Uterus (tissue), 2 donors: Measurements from ENCODE around the gene BHLHA15.

Source experiments
- CTCF ChIP-seq, 4 experiments: fragments of 200-600 bp in 2 of 4; fragments of 450-650 bp in 2 of 4; sonication (generic) in 2 of 4; IDR thresholded peaks; one replicate each; pipeline ENCODE4 v1.5.1; 2016 to 2019; ENCODE audit warnings: antibody characterized with exemption in 4 of 4, mild to moderate bottlenecking in 2 of 4, moderate library complexity in 1 of 4
- POLR2A ChIP-seq, 2 donors: fragments of 450-650 bp; IDR thresholded peaks; one replicate each; pipeline ENCODE4 v1.6.1; 2016; ENCODE audit warnings: antibody characterized with exemption in 2 of 2, mild to moderate bottlenecking in 1 of 2, moderate library complexity in 1 of 2

DNA sequence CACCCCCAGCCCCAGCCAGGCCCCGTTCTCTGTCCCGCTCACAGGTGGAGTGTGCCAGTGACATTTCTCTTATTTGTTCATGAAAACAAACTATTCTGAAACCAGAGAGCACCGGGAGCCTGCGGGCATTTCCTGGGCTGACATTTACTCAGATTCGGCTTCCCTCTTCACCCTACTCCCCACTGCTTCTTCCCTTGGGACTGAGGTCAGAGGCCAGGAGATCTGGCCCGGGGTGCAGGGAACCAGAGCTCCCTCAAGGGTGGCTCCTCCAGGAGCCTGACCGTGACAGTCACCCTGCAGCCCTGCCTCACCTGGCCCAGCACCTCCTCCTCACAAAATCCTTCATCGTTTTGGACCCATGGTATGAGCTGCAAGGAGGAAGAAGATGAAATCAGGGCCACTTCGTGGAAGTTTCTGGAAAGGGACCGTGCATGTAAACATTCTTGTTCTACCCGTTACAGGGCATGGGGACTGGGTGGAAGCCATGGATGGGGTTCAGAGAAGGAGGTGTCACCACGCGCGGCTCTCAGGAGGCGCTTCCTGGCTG lies 12.2 kb downstream of the BHLHA15 start:
- TF ChIP-seq CTCF (IDR thresholded peaks at IDR 0.05) (no peak), POLR2A (IDR thresholded peaks at IDR 0.05) (no peak)
